K562 (cell line): Measurements from ENCODE around the gene C16orf92. TPM values are rescaled to one million over a fixed set of nuclear protein-coding genes. Genes with fewer than 3 reads are reported as not detected.

Experiments used
- ATF1 ChIP-seq, 2 experiments: fragments of 450-650 bp in 1 of 2; IDR thresholded peaks; 2 replicates each; pipeline ENCODE4 v1.6.1; 2016; ENCODE audit warnings: missing compliant biosample characterization in 1 of 2, missing genetic modification characterization in 1 of 2
- ATF7 ChIP-seq: fragments of 450-650 bp; IDR thresholded peaks from 2 replicates; pipeline ENCODE4 v1.7.1; 2014; ENCODE audit warnings: mild to moderate bottlenecking, moderate library complexity
- CREB1 ChIP-seq, 2 experiments: sonication (generic) in 1 of 2; formaldehyde crosslinking in 1 of 2; IDR thresholded peaks; 2 replicates each; pipeline versions ENCODE4 v1.6.1 to v1.8.0; 2012 to 2022; ENCODE audit warnings: inconsistent platforms in 1 of 2, mild to moderate bottlenecking in 1 of 2, missing genetic modification reagents in 1 of 2, moderate library complexity in 1 of 2
- GMEB1 ChIP-seq: fragments of 250-450 bp; sonication (Bioruptor Pico); IDR thresholded peaks from 2 replicates; pipeline ENCODE4 v1.4.0; 2020; ENCODE audit warnings: mild to moderate bottlenecking
- GTF2E2 ChIP-seq: fragments of 200-800 bp; sonication (Bioruptor generic); IDR thresholded peaks from 2 replicates; pipeline ENCODE4 v1.6.1; 2016; ENCODE audit warnings: missing genetic modification characterization, missing compliant biosample characterization
- HLTF ChIP-seq: fragments of 450-650 bp; IDR thresholded peaks from 2 replicates; pipeline ENCODE4 v1.6.1; 2016
- IRF9 ChIP-seq: fragments of 450-650 bp; IDR thresholded peaks from 2 replicates; pipeline ENCODE4 v1.6.1; 2016; ENCODE audit warnings: missing biosample characterization, missing genetic modification characterization
- KLF16 ChIP-seq: IDR thresholded peaks from 2 replicates; pipeline ENCODE4 v1.6.1; 2016; ENCODE audit warnings: antibody characterized with exemption
- MAZ ChIP-seq, 2 experiments: fragments of 450-650 bp in 1 of 2; sonication (generic) in 1 of 2; formaldehyde crosslinking; IDR thresholded peaks in 1 of 2; conservative IDR thresholded peaks in 1 of 2; 2 replicates each; pipeline versions ENCODE4 v1.4.0 to v1.5.0; 2020; ENCODE audit warnings: mild to moderate bottlenecking in 1 of 2, missing genetic modification reagents in 1 of 2
- MED1 ChIP-seq: sonication (generic); formaldehyde crosslinking; IDR thresholded peaks from 2 replicates; pipeline ENCODE4 v1.8.1; 2023; ENCODE audit warnings: missing genetic modification reagents, borderline replicate concordance
- MTA1 ChIP-seq: fragments of 450-650 bp; IDR thresholded peaks from 2 replicates; pipeline ENCODE4 v1.6.1; 2017; ENCODE audit warnings: borderline replicate concordance
- MXI1 ChIP-seq: IDR thresholded peaks from 2 replicates; pipeline ENCODE4 v1.6.1; 2011; ENCODE audit warnings: low read depth, mild to moderate bottlenecking, improper control_type of control experiment, low read length
- NFE2 ChIP-seq: IDR thresholded peaks from 2 replicates; pipeline ENCODE4 v1.6.1; 2014; ENCODE audit warnings: antibody characterized with exemption, low read depth
- NKRF ChIP-seq: fragments of 450-650 bp; IDR thresholded peaks from 2 replicates; pipeline ENCODE4 v1.6.1; 2016; ENCODE audit warnings: borderline replicate concordance
- NR0B1 ChIP-seq: fragments of 450-650 bp; IDR thresholded peaks from one replicate; pipeline ENCODE4 v1.6.1; 2018; ENCODE audit warnings: mild to moderate bottlenecking, moderate library complexity; ENCODE audit not compliant: partially characterized antibody
- NR4A1 ChIP-seq, 2 experiments: fragments of 250-450 bp in 1 of 2; fragments of 450-650 bp in 1 of 2; sonication (Bioruptor Pico) in 1 of 2; IDR thresholded peaks; 2 replicates each; pipeline versions ENCODE4 v1.4.0 to v1.6.1; 2016 to 2020; ENCODE audit warnings: mild to moderate bottlenecking in 2 of 2, missing compliant biosample characterization in 1 of 2, missing genetic modification characterization in 1 of 2, moderate library complexity in 1 of 2
- PHF20 ChIP-seq: fragments of 450-650 bp; IDR thresholded peaks from 2 replicates; pipeline ENCODE4 v1.6.1; 2018; ENCODE audit not compliant: partially characterized antibody
- POLR2AphosphoS5 ChIP-seq: IDR thresholded peaks from 2 replicates; pipeline ENCODE4 v1.6.1; 2011; ENCODE audit warnings: mild to moderate bottlenecking, low read depth, low read length, moderate library complexity; ENCODE audit not compliant: control insufficient read depth, insufficient read depth
- SIX5 ChIP-seq, 2 experiments: IDR thresholded peaks; 2 replicates each; pipeline ENCODE4 v1.6.1; 2011; ENCODE audit warnings: low read length in 2 of 2, borderline replicate concordance in 1 of 2, low read depth in 1 of 2, mild to moderate bottlenecking in 1 of 2, moderate library complexity in 1 of 2; ENCODE audit not compliant: insufficient read depth in 1 of 2
- SMC3 ChIP-seq: conservative IDR thresholded peaks from 2 replicates; pipeline ENCODE4 v1.6.1; 2011; ENCODE audit warnings: low read depth, low read length, improper control_type of control experiment; ENCODE audit not compliant: insufficient read depth
- ZFX ChIP-seq: sonication (generic); formaldehyde crosslinking; IDR thresholded peaks from 2 replicates; pipeline ENCODE4 v1.8.0; 2022; ENCODE audit warnings: mild to moderate bottlenecking, missing genetic modification reagents, moderate library complexity
- polyA plus RNA-seq, 8 experiments: library from polyadenylated mRNA; depleted of rRNA in 4 of 8; stranded (reverse) in 5 of 8; unstranded in 3 of 8; fragments of >200 nt; fragmentation: Nextera tagmentation in 2 of 8; fragmentation: Illumina TruSeq in 1 of 8; extraction: Ambion mirVana in 2 of 8; extraction: Trizol in 1 of 8; gene quantifications; 2 replicates each; pipeline versions ENCODE4 v1.2.1 to v1.2.3, GENCODE V29; 2011 to 2014; ENCODE audit warnings: inconsistent platforms in 1 of 8, missing spikeins in 1 of 8
- total RNA-seq, 7 experiments: library from RNA; depleted of rRNA in 6 of 7; stranded (reverse); fragments of >200 nt in 6 of 7; fragmentation: Illumina TruSeq in 2 of 7; extraction: Trizol in 2 of 7; gene quantifications; 2 replicates each; pipeline versions ENCODE4 v1.2.1 to v1.2.3, GENCODE V29; 2011 to 2021; ENCODE audit warnings: low replicate concordance in 1 of 7

C16orf92 gene
- total and polyA plus RNA-seq, 9 of the 15 experiments (the other 6 are each of a cell fraction or from before 2014, with no cell fraction given), result not detected

GRCh38 chr16:30054959-30055553, 32.1 kb downstream of the C16orf92 start (continued):
- TF ChIP-seq SMC3 (0 out of 2 replicates have a peak, but pooled peaks have one; percentile 41), GTF2E2 (no peak), IRF9 (tag) (no peak), PHF20 (no peak), KLF16 (0 out of 2 replicates have a peak, but pooled peaks have one; percentile 23), ATF7 (0 out of 2 replicates have a peak, but pooled peaks have one; percentile 12), NR0B1 (no peak), NFE2 (no peak), MED1 (CRISPR knock-in tag) (no peak), ZFX (CRISPR knock-in tag) (peak; percentile 56), POLR2AphosphoS5 (no peak), SIX5 (IDR thresholded peaks at IDR 0.05; ENCODE audit: borderline replicate concordance in 1 of 2, insufficient read depth in 1 of 2, low read depth in 1 of 2, low read length in 2 of 2) (no peak), MAZ (CRISPR knock-in tag; conservative IDR thresholded peaks at IDR 0.05 in 1 of 2, IDR thresholded peaks at IDR 0.05 in 1 of 2) (peak in 1 of 2 experiments; percentile 69; a peak in 2 of 4 replicates), MTA1 (no peak), GMEB1 (CRISPR knock-in tag) (no peak), MXI1 (no peak), CREB1 (IDR thresholded peaks at IDR 0.05) (no peak), CREB1 (CRISPR knock-in tag; IDR thresholded peaks at IDR 0.05) (no peak), HLTF (no peak), NR4A1 (CRISPR knock-in tag; IDR thresholded peaks at IDR 0.05) (no peak), NR4A1 (tag; IDR thresholded peaks at IDR 0.05) (no peak), ATF1 (CRISPR knock-in tag; IDR thresholded peaks at IDR 0.05) (no peak), ATF1 (tag; IDR thresholded peaks at IDR 0.05) (0 out of 2 replicates have a peak, but pooled peaks have one; percentile 8), NKRF (no peak)
